Stimulated activated memory B cell treated with anti-CD40 and anti-IgM and Interleukin-4, amounts not matched to agents 10 μg/mL and 1 μg/mL and 100 μg/mL, for 72 hours (primary cell): ENCODE data around the gene CACNA1H.
A peak's percentile ranks its signal among the peaks of the same experiment; 100 is the strongest.

Experiments used
- ATAC-seq: fragments of 150-1000 bp; cut with Tn5 transposase; 2 replicates; pipeline ENCODE4 v1.10.0; 2021
- H3K27ac Mint-ChIP-seq: one replicate; pipeline ENCODE4 v1.8.0; 2022; ENCODE audit warnings: mild to moderate bottlenecking, mixed read lengths
- H3K27me3 Mint-ChIP-seq: one replicate; pipeline ENCODE4 v1.8.0; 2022; ENCODE audit warnings: mixed read lengths
- H3K36me3 Mint-ChIP-seq: one replicate; pipeline ENCODE4 v1.8.0; 2022; ENCODE audit warnings: mixed read lengths
- H3K4me1 Mint-ChIP-seq: one replicate; pipeline ENCODE4 v1.8.0; 2022; ENCODE audit warnings: mixed read lengths
- H3K4me3 Mint-ChIP-seq: one replicate; pipeline ENCODE4 v1.8.0; 2022; ENCODE audit warnings: mild to moderate bottlenecking, moderate library complexity, mixed read lengths
- H3K9me3 Mint-ChIP-seq: one replicate; pipeline ENCODE4 v1.8.0; 2022; ENCODE audit warnings: mixed read lengths

CACNA1H gene

DNA sequence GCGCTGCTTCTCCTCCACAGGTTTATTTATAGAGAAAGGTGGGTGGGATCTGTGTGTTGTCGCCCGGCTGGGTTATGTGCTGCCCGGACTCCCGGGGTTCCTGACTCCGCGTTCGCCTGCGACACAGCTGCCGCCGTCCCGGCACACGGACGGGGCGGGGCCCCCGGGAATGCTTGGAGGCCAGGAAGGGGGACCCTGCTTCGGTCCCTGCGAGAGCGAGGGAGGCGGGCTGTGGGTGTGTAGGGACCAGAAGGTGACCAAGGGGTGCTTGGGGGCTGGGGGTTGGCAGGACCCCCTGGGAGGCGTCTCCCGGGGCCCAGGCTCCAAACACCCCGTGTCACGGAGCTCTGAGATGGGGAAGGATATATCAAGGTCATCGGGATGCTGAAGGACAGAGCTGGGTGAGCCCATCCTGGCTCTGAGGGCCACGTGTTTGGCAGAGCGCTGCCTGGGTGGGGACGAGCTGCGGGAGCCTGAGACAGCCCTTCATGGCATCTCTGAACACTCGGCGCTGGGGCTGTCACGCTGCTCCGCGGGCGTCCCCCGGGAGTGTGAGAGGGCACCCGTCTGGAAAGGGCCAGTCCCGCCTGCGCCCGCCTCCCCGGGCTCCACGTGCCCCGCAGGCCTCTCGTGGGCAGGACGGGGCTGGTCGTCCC is 4.2 kb downstream of the CACNA1H start:
- Mint-ChIP-seq H3K9me3 (no peaks in the 10 kb centered on the region), H3K4me3 (no peak overlapping the region), H3K27me3 (peaks cover 44% of the 10 kb centered on the region), H3K4me1 (peaks cover 4% of the 10 kb centered on the region), H3K36me3 (no peaks in the 10 kb centered on the region), H3K27ac (no peak overlapping the region)
- no peak for ATAC-seq

DNA sequence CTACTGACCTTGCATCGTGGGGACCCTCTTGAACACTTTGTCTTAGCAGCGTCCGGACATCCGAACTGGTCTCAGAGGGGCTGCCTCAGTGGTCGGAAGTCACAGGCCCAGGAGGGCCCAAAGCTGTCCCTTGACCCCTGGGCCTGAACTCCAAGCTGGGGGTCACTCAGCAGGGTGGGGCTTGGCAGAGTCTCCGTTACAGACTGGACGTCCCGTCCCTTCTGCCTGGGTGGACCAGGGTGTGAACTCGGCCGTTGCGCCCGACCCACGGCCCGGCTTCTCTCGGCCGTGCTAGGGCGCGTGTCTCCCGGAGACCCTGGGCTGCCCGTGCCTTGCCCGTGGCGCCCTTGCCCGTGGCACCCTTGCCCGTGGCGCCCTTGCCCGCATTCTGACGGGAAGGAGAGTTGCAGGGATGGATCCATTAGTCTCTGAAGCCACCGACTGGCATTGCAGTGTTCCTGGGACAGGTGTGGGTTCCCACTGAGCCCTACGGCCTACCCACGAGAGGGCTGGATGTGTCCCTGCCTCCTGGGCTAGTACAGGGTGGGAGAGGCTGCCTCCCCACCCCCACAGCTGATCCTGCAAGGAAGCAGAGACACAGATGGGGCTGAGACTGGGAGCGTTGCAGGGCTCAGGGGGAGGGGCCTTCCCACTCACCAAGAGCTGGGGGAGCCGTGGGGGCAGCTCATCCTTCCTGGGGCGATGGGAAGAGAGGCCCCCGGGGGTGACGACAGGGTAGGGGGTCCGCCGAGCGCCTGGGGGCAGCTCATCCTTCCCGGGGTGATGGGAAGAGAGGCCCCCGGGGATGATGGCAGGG is 4.9 kb downstream of the CACNA1H start:
- Mint-ChIP-seq H3K4me1 (peaks cover 4% of the 10 kb centered on the region), H3K27ac (no peak overlapping the region), H3K27me3 (peaks cover 50% of the 10 kb centered on the region), H3K4me3 (no peak overlapping the region), H3K9me3 (no peaks in the 10 kb centered on the region), H3K36me3 (no peaks in the 10 kb centered on the region)
- no peak for ATAC-seq

DNA sequence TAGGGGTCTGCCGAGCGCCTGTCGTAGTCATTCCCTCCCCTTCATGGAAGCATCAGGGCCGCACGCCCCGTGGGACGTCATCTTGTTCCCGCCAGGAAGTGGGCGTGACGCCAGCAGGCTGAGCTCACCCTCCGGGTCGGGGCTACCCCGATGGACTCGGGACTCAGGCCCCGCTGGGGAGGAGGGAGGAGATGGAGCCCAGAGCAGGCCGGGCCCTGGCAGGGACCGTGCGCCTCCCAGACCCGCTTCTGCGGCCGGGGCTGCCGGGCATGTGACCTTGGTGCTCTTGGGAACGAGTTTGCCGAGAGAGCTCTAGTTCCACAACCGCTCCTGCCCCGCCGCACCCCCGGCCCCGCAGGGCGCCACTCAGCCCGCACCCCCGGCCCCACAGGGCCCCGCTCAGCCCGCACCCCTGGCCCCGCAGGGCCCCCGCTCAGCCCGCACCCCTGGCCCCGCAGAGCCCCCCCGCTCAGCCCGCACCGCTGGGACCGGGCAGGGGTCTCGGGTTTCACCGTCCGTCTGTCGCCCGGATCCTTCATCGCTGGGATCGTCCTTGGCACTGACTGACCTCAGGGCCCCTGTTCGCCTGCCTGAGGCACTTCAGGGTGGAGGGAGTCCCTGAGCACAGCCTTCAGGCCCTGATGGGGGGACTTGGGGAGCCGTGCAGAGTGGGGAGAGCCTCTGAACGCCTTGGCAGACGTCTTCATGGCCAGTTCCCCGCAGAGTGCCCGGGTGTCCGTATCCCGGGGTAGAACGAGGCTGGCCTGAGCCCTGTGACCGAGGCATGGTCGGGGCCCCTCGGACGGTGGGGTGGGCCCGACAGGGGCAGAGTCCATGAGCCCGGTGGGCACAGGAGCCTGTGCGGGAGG is 5.8 kb downstream of the CACNA1H start:
- H3K36me3 Mint-ChIP-seq = no peaks in the 10 kb centered on the region
- no peaks in the 10 kb centered on the region for H3K9me3 Mint-ChIP-seq
- peak; percentile 65 for ATAC-seq

DNA sequence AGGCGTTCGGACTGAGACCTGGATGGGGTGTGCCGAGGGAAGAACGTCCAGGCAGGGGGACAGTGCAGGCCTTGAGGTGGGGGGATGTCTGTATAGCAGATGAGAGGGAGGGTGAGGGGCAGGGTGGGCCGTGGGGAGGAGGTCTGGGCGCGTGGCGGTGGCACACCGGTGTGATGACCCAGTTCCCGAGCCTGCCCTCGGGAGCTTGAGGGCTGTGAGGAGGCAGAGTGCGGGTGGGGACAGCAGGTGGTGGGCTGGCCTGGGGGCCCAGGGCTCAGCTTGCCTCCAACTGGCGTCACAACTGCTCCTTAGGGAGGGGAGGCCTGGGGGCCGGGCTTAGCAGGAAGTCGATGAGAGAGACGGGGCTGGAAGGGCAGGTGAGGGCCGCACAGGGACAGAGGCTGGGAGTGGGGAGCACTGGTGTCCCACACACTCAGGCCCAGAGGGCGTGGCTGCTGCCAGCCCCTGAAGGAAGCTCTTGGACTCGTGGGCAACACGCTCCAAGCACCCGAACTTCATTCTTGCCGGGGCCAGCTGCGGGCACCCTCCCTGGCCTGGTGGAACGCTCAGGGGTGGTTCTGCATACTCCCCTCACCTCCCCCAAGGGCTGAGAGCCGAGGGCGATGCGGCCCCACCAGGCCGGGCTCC is 6.5 kb downstream of the CACNA1H start:
- Mint-ChIP-seq H3K4me3 (no peak overlapping the region), H3K27ac (no peak overlapping the region), H3K9me3 (no peaks in the 10 kb centered on the region), H3K4me1 (peaks cover 4% of the 10 kb centered on the region), H3K27me3 (peaks cover 56% of the 10 kb centered on the region), H3K36me3 (no peaks in the 10 kb centered on the region)
- ATAC-seq = no peak

More for the DNA sequence above, 5.8 kb downstream of the CACNA1H start:
- peaks cover 4% of the 10 kb centered on the region for H3K4me1 Mint-ChIP-seq
- H3K27ac Mint-ChIP-seq = no peak overlapping the region
- no peak overlapping the region for H3K4me3 Mint-ChIP-seq
- peaks cover 53% of the 10 kb centered on the region for H3K27me3 Mint-ChIP-seq

DNA sequence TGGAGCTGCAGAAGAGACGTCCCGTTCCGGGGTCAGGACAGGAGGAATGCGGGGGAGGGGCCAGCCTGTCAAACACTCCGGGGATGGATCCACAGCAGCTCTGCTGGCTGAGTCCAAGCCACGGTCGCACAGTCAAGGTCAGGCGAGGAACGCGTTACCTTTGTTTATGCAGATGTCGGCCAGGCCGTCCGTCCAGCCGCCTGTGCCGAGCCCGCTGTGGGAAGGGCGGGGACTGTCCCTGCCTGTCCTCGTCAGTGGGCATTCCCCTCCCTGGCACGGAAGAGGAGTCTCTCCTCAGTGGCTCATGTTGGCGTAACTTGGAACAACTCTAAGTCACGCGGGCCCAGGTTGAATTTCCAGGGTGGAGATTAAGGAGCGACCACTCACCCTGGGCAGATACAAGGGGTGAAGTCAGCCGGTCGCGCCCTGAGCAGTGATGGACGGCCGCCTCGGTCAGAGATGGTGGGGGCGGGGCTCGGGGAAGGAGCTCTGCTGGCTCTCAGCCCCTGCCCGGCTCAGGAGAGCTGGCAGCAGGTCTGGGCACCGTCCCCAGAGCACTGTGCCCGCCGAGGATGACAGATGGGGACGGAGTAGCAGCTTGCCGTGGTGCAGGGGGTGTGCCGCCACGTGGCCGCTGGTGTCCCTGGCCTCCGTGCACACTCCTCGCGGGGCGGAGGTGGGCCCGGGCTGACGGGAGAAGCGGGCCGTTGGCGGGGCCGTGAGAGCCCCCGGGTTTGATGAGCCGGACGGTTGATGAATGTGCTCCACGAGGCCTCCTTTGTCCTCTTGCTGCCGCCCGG is 7.3 kb downstream of the CACNA1H start:
- ATAC-seq = no peak
- H3K4me3 Mint-ChIP-seq = no peak overlapping the region

DNA sequence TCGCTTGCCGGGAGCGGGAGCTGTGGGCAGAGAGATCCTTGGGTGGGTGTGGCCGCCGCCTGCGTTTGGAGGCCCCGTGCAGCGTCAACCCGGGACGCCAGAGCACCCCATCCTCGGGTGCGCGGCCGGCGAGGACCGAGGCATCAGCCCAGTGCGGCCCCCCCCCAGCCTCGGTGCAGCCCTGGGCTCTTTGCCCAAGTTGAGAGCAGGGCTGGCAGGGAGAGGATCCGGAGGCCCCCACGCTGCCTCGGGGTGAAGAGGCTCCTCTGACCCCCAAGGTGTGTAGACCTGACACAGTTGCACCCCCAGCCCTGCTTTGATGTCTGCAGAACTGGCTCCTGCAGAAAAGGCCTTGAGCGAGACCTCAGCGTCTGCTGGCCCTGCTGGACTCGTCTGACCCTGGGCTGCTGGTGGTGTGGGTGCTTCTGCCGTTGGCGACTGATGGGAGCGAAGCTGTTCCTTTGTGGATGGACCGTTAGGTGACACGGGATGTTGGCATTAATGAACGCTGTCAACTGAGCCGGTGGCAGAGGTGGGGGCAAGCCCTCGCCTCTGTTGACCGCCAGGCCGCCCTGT is 8.0 kb downstream of the CACNA1H start:
- ATAC-seq = no peak
- H3K27me3 Mint-ChIP-seq = peaks cover 58% of the 10 kb centered on the region
- no peak overlapping the region for H3K4me3 Mint-ChIP-seq
- H3K27ac Mint-ChIP-seq = no peak overlapping the region
- H3K36me3 Mint-ChIP-seq = no peaks in the 10 kb centered on the region
- no peaks in the 10 kb centered on the region for H3K9me3 Mint-ChIP-seq
- H3K4me1 Mint-ChIP-seq = peaks cover 4% of the 10 kb centered on the region

More for the DNA sequence above, 7.3 kb downstream of the CACNA1H start:
- Mint-ChIP-seq H3K9me3 (no peaks in the 10 kb centered on the region), H3K27me3 (peaks cover 60% of the 10 kb centered on the region), H3K4me1 (peaks cover 4% of the 10 kb centered on the region), H3K27ac (no peak overlapping the region), H3K36me3 (no peaks in the 10 kb centered on the region)

DNA sequence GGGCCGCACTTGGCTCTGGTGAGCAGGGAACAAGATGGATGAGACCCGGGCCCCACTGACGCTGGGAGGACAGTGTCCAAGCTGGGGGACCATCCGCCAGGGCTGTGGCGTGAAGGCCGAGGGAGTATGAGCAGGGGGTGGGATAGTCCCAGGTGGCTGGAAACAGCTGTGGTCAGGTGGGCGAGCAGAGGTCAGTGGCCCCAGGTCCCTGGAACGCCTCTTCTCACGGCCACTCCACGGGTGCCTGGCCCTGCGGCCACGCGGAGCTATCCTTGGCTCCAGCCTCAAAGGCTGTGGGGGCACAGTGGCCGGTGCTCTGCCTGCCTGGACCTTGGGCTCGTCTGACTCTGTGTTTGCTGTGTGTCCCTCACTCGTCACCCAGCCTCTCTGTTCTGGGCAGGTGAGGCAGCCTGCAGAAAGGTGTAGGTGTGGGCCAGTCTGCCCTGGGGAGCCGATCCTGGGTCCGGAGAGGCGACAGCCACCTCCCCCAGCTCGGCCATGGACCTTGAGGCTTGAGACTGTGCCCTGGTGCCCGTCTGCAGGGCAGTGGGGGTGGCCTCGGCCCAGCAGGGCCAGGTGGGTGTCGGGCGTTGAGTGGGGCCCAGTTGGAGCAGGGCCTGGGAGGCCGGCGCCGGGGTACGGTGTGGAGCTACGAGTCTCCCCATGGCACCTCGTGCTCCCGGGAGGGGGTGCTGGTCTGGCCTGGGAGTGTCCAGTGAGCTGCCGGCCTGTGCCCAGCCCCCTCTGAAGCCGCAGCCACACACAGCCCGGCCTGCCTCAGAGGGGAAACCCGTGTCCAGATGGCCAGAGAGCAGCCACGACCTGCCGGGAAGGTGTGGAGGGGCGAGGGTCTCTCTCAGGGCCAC is 10.0 kb downstream of the CACNA1H start:
- Mint-ChIP-seq H3K27me3 (peaks cover 57% of the 10 kb centered on the region), H3K27ac (no peak overlapping the region), H3K9me3 (no peaks in the 10 kb centered on the region), H3K36me3 (no peaks in the 10 kb centered on the region), H3K4me3 (no peak overlapping the region), H3K4me1 (peaks cover 4% of the 10 kb centered on the region)
- no peak for ATAC-seq

DNA sequence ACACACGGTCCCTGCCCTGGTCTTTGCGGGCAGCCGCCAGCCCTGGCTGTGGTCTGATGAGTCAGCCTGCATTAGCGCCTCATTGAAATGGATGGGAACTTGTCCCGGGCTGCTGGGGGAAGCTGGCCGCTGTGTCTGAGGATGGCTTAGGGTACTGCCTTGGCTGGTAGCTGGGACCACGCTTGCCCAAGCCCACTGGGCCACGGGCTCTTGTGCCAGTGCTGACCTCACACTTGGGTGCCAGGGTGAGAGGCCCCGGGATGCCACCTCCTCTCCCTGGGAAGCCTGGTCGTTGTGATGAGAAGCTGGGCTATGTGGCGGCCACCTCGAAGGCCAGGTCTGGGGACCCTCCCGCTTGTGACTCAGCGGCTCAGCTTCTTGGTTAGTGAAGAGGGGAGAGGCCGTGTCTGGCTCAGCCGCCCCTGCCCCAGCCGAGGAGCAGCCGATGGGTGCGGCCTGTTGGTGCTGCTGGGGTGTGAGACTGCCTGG is 10.7 kb downstream of the CACNA1H start:
- ATAC-seq = no peak
- Mint-ChIP-seq H3K9me3 (no peaks in the 10 kb centered on the region), H3K27me3 (peaks cover 57% of the 10 kb centered on the region), H3K4me1 (peaks cover 4% of the 10 kb centered on the region), H3K36me3 (no peaks in the 10 kb centered on the region), H3K4me3 (no peak overlapping the region), H3K27ac (no peak overlapping the region)

DNA sequence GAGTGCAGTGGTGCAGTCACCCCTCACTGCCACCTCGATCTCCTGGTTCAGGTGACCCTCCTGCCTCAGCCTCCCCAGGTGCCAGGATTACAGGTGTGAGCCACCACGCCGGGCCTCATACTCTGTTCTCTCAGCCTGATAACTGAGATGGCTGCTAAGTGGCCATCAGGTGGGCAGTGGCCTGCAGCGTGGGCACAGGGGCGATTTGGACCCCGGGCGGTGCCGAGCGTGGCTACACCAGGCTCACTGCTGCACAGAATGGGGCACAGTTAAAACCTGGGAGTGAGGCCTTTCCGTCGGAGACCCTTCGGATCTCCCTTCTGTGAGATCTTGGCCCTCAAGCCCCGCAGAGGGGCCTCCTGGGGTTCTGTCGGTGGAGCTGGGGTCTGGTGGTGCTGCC is 11.5 kb downstream of the CACNA1H start:
- no peak overlapping the region for H3K27ac Mint-ChIP-seq
- peaks cover 50% of the 10 kb centered on the region for H3K27me3 Mint-ChIP-seq
- no peaks in the 10 kb centered on the region for H3K36me3 Mint-ChIP-seq

DNA sequence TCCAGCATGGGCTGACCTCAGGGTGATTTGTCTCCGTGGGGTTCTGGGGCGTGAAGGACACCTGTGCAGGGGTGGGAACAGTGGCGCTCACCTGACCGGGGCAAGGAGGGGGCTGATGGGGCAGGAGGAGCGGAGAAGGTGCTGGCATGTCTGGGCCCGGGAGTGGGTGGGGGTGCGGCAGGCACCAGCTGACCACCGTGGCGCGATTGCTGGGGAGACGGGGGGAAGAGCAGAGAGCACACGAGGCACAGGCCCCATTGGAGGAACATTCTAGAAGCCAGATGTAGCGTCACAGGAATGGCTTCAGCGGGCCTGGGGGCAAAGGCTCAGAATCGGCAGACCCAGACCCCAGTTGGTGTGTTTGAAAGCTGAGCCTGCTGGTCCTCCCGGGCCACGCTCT is 12.1 kb downstream of the CACNA1H start:
- Mint-ChIP-seq H3K9me3 (no peaks in the 10 kb centered on the region), H3K27ac (no peak overlapping the region), H3K4me3 (no peak overlapping the region), H3K27me3 (peaks cover 49% of the 10 kb centered on the region), H3K36me3 (no peaks in the 10 kb centered on the region), H3K4me1 (no peaks in the 10 kb centered on the region)
- ATAC-seq = no peak

More for the DNA sequence above, 11.5 kb downstream of the CACNA1H start:
- no peak overlapping the region for H3K4me3 Mint-ChIP-seq
- H3K4me1 Mint-ChIP-seq = peaks cover 4% of the 10 kb centered on the region
- no peak for ATAC-seq
- H3K9me3 Mint-ChIP-seq = no peaks in the 10 kb centered on the region

DNA sequence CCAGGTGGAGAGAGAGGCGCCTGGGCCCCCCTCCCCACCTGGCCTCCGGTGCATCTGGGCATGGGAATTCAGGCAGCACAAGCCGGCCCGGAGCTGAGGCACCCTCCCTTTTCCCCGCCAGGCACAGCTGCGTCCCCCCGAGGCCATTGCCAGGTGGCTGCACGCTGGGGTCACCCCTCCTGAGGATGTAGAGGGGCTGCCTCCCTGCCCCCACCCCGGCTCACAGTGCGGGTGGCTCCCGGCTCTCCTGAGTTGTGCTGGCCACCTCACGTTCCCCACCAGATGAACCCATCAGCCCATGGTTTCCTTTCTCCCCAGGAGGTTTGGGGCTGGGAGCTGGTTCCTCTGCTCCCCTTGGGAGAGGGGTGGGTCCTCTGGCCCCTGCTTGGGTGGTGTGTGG is 12.6 kb downstream of the CACNA1H start:
- H3K27ac Mint-ChIP-seq = no peak overlapping the region
- no peaks in the 10 kb centered on the region for H3K9me3 Mint-ChIP-seq
- H3K4me3 Mint-ChIP-seq = no peak overlapping the region
- peaks cover 50% of the 10 kb centered on the region for H3K27me3 Mint-ChIP-seq
- no peaks in the 10 kb centered on the region for H3K4me1 Mint-ChIP-seq
- no peaks in the 10 kb centered on the region for H3K36me3 Mint-ChIP-seq
- ATAC-seq = no peak

DNA sequence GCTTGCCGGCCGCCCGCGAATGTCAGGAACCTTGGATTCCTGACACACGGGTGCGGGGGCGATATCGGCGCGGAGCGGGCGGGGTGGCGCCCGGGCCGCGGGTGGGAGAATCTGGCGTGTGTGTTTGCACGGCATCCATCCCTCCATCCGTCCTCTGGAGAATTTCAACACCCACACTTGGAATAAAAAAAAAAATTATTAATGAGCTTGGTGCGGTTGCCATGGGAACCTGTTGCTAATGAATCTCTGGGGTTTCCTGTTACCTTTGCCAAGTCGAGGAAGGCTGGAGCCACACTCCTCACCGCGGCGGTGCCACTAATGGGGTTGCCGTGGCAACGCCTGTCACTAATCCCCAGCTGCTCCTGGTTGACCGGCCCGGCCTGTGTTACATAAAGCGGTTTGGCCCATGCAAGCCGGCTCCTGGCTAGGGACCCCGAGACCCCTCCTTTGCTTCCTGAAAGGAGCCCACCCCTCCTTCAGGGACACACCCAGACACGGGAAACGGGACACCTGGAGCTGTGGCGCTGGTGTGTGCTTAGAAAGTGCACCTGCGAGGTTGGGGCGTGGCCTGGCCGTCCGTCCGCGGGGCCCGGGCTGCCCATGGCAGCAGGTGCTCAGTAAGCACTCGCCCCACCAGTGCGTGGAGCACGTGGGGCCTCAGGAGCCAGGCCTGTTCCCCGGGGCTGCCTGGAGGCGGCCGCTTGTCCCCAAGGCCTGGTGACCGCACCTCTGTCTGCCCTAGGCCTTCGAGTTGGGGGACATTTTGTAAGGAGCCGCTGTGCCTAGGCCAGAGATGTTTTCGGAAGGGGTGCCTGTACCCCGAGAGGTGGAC is 14.6 kb downstream of the CACNA1H start:
- Mint-ChIP-seq H3K36me3 (no peaks in the 10 kb centered on the region), H3K4me3 (no peak overlapping the region), H3K27ac (no peak overlapping the region), H3K4me1 (no peaks in the 10 kb centered on the region), H3K9me3 (no peaks in the 10 kb centered on the region), H3K27me3 (peaks cover 57% of the 10 kb centered on the region)
- ATAC-seq = no peak
